Measurements from ENCODE around the gene CD96.

DNA sequence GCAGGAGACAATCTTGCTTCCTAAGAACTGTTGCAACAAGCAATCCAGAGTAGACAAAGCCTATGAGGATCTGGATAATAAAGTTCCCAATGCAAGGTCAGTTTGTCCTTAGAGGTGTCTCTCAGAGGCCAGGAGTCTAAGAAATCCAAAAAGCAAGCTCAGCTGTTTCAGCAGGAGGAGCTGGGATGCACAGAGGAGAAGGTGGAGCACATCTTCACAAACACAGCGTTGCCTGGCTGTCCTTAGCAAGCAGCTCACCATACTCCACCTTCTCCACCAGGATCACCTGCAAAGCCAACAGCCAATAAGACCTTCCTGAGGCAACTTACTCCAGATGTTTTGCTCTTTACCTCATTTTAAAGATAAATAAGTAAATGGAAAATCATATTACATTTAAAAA lies 52.8 kb downstream of the CD96 start:
- TF ChIP-seq, protein P1, sequence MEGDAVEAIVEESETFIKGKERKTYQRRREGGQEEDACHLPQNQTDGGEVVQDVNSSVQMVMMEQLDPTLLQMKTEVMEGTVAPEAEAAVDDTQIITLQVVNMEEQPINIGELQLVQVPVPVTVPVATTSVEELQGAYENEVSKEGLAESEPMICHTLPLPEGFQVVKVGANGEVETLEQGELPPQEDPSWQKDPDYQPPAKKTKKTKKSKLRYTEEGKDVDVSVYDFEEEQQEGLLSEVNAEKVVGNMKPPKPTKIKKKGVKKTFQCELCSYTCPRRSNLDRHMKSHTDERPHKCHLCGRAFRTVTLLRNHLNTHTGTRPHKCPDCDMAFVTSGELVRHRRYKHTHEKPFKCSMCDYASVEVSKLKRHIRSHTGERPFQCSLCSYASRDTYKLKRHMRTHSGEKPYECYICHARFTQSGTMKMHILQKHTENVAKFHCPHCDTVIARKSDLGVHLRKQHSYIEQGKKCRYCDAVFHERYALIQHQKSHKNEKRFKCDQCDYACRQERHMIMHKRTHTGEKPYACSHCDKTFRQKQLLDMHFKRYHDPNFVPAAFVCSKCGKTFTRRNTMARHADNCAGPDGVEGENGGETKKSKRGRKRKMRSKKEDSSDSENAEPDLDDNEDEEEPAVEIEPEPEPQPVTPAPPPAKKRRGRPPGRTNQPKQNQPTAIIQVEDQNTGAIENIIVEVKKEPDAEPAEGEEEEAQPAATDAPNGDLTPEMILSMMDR (IDR thresholded peaks at IDR 0.05; ENCODE audit: poor library complexity, severe bottlenecking) = no peak
- TF ChIP-seq POLR2AphosphoS5 (IDR thresholded peaks at IDR 0.05) = no peak
- no peak for TF ChIP-seq RAD21 (conservative IDR thresholded peaks at IDR 0.05)
- TF ChIP-seq EP300 (conservative IDR thresholded peaks at IDR 0.05; ENCODE audit: poor library complexity, severe bottlenecking) = no peak
